Measurements from ENCODE around the gene FAM24B. TPM values are rescaled to one million over a fixed set of nuclear protein-coding genes. Genes with fewer than 3 reads are reported as not detected.

Gene FAM24B
- total RNA-seq, 1 donor from 2014 or later, result 11.1 TPM

DNA sequence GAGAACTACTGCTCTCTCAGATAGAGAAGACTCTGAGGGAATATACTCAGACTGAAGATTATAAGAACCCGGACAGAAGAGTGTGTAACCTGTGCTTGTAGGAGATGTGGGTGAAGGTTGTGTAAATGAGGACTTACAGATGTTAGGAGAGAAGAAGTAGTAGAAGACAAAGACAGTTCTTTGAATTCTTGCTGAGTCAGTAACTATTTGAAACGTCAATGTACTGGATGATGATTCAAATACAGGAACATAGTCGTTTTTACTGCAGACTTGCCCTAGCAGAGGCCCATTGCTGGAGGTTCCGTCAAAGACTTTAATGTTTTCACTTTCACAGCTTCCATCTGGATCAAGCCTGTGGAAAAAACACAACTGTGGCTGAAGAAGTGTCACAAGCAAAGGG, 40.5 kb downstream of the FAM24B start:
- Histone ChIP-seq H3K4me3 (ENCODE audit: low read depth, low read length) (no peak overlapping the region), H3K36me3 (ENCODE audit: control insufficient read depth, insufficient read depth, low read length) (no peaks in the 10 kb centered on the region), H3K27me3 (ENCODE audit: control insufficient read depth, insufficient read depth, low read length) (no peaks in the 10 kb centered on the region)
- no peak for FAIRE-seq
- TF ChIP-seq, protein P1, sequence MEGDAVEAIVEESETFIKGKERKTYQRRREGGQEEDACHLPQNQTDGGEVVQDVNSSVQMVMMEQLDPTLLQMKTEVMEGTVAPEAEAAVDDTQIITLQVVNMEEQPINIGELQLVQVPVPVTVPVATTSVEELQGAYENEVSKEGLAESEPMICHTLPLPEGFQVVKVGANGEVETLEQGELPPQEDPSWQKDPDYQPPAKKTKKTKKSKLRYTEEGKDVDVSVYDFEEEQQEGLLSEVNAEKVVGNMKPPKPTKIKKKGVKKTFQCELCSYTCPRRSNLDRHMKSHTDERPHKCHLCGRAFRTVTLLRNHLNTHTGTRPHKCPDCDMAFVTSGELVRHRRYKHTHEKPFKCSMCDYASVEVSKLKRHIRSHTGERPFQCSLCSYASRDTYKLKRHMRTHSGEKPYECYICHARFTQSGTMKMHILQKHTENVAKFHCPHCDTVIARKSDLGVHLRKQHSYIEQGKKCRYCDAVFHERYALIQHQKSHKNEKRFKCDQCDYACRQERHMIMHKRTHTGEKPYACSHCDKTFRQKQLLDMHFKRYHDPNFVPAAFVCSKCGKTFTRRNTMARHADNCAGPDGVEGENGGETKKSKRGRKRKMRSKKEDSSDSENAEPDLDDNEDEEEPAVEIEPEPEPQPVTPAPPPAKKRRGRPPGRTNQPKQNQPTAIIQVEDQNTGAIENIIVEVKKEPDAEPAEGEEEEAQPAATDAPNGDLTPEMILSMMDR (IDR thresholded peaks at IDR 0.05; ENCODE audit: insufficient read depth, low read length, severe bottlenecking), result no peak
- no peak for DNase-seq (ENCODE audit: low read depth)

DNA sequence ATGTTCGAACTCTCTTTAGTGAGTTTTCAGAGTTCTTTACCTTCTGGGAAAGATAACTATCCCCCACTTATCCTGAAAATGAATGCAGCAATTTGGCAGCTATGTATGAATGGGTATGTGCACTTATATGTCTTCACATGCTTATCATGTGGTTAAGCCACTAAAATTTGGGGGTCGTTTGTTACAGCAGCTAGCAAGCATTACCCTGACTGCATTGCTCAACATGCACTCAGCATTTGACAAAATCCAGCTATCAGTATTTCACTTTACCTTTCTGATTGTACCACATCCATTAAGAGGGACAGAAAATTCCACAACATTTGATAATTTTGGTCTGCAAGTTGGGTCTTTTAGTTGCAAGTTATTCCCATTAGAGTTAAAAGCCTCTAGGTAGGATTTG, 43.5 kb downstream of the FAM24B start:
- Histone ChIP-seq H3K27me3 (ENCODE audit: control insufficient read depth, insufficient read depth, low read length) (no peaks in the 10 kb centered on the region), H3K36me3 (ENCODE audit: control insufficient read depth, insufficient read depth, low read length) (no peaks in the 10 kb centered on the region), H3K4me3 (ENCODE audit: low read depth, low read length) (no peak overlapping the region)
- no peak for FAIRE-seq
- DNase-seq (ENCODE audit: low read depth), result no peak
- TF ChIP-seq, protein P1 (IDR thresholded peaks at IDR 0.05; ENCODE audit: insufficient read depth, low read length, severe bottlenecking), result no peak

DNA sequence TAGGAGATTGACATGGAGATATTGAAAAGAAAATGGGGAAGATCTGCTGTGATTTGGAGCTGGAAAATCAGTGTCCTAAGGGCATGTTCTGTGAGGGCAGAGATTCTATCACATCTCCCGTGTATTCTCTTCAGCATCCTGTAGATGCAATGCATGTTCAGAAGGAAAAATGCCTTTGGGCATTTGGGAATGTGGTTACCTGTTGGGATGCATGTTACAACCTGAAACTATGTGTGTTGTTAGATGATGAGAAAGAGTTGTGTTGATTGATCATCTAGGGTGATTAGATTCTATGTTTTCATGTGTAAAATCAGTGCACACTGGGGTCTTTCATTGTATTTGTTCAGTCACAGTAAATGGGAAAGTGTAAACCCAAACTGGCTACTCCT, 48.4 kb downstream of the FAM24B start:
- TF ChIP-seq, protein P1 (IDR thresholded peaks at IDR 0.05; ENCODE audit: insufficient read depth, low read length, severe bottlenecking), result no peak
- Histone ChIP-seq H3K36me3 (ENCODE audit: control insufficient read depth, insufficient read depth, low read length) (no peaks in the 10 kb centered on the region), H3K27me3 (ENCODE audit: control insufficient read depth, insufficient read depth, low read length) (no peaks in the 10 kb centered on the region), H3K4me3 (ENCODE audit: low read depth, low read length) (no peak overlapping the region)
- FAIRE-seq, result no peak
- peak; percentile 56 for DNase-seq (ENCODE audit: low read depth)

DNA sequence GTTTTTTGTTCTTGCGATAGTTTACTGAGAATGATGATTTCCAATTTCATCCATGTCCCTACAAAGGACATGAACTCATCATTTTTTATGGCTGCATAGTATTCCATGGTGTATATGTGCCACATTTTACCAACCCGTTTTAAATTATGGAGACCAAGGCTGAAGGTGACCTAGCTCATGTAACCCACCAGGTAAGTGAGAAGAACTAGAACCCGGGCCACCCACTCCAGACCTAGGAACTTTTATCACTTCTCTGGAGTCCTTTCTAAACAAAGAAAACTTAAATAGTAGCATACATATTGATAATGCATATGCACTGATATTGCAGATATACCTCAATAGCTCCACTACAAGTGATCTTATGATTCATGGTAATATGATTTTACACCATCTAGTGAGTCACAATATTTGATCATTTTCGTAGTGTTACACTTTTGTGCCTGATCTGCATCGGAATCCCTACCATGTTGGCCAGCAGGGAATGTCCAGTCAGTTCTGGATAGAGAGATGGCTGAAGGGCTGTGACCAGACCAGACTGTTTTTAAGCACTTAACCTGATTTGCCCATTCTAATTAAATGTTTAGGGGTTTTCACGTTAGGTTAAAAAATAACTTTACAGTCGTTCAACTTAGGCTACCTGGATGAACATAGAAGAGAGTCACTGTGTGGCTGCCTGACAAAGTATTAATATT, 49.0 kb downstream of the FAM24B start:
- FAIRE-seq (no peak), DNase-seq (ENCODE audit: low read depth) (no peak)
- TF ChIP-seq, protein P1 (IDR thresholded peaks at IDR 0.05; ENCODE audit: insufficient read depth, low read length, severe bottlenecking), result no peak
- no peaks in the 10 kb centered on the region for H3K36me3 ChIP-seq (ENCODE audit: control insufficient read depth, insufficient read depth, low read length)
- no peak overlapping the region for H3K4me3 ChIP-seq (ENCODE audit: low read depth, low read length)
- no peaks in the 10 kb centered on the region for H3K27me3 ChIP-seq (ENCODE audit: control insufficient read depth, insufficient read depth, low read length)

DNA sequence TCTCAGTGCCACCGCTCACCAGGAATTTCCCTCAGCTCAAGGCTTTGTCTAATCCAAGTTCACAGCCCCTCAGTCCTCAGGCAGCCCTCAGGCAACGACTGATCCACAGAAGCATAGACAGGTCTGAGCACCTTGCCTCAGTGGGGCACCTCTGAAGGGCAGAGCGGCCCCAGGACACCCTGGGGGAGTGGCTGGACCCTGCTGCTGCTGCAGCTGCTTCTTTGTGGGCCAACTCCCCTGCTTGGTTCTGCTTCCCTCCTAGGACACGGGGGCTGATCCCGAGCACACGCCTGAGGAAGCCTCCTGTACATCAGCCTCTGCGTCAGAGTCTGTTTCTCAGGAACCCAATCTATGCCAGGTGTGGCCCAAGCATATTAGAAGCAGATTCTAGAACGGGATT, 49.9 kb downstream of the FAM24B start:
- TF ChIP-seq, protein P1 (IDR thresholded peaks at IDR 0.05; ENCODE audit: insufficient read depth, low read length, severe bottlenecking), result no peak
- H3K36me3 ChIP-seq (ENCODE audit: control insufficient read depth, insufficient read depth, low read length), result no peaks in the 10 kb centered on the region
- no peak for DNase-seq (ENCODE audit: low read depth)
- H3K4me3 ChIP-seq (ENCODE audit: low read depth, low read length), result no peak overlapping the region
- FAIRE-seq, result no peak
- no peaks in the 10 kb centered on the region for H3K27me3 ChIP-seq (ENCODE audit: control insufficient read depth, insufficient read depth, low read length)

DNA sequence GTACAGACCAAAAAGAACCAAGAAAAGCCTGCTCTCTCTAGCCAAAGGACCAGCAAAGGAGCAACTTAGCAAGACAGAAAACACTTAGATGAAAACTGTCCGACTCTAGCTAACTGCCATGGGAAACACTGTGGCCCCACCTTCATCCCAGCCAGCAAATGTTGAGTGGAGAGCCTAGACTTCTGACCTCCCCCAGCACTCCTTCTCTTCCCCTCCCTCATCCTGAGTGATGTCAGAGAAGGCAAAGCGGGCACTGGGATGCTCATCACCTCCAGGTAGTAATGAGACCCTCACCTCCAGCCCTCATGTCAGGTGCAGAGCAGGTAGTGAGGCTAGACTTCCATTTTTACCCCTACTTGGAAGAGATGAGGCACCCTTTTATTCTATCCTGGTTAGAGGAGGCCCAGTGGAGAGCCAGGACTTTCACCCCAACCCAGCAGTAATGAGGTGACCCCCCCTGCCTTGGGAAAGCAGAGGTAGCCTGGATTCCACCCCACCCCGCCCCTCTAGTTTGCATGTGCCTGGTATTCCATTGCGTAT, 50.6 kb downstream of the FAM24B start:
- Histone ChIP-seq H3K27me3 (ENCODE audit: control insufficient read depth, insufficient read depth, low read length) (no peaks in the 10 kb centered on the region), H3K4me3 (ENCODE audit: low read depth, low read length) (no peak overlapping the region), H3K36me3 (ENCODE audit: control insufficient read depth, insufficient read depth, low read length) (no peaks in the 10 kb centered on the region)
- TF ChIP-seq, protein P1 (IDR thresholded peaks at IDR 0.05; ENCODE audit: insufficient read depth, low read length, severe bottlenecking), result no peak
- FAIRE-seq (no peak), DNase-seq (ENCODE audit: low read depth) (no peak)

Data from bronchial epithelial cell (primary cell).